ENCODE data around the gene ITIH3.

DNA sequence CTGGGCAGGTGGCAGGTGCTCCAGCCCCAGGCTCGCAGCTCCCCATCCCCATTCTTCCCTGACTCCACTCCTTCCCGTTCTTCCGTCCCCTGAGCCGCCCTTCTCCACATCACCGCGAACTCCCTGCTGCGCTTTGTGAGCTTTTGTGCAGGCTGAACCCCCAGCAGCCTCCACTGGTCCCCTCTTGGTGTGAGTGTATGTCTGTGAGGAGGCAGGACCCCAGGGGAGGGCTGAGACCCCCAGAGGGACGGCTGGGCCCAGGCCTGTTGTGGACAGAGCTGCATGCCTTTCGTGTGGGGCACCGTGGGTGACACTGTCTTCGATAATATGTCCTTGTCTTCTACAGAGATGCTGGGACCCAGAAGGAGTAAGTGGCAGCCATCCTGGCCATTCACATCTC lies 7.3 kb upstream of the ITIH3 start:
- TF ChIP-seq SP1 (CRISPR knock-in tag; conservative IDR thresholded peaks at IDR 0.05), result no peak
- no peak for TF ChIP-seq CREM (CRISPR knock-in tag; IDR thresholded peaks at IDR 0.05)
- TF ChIP-seq, protein P1, sequence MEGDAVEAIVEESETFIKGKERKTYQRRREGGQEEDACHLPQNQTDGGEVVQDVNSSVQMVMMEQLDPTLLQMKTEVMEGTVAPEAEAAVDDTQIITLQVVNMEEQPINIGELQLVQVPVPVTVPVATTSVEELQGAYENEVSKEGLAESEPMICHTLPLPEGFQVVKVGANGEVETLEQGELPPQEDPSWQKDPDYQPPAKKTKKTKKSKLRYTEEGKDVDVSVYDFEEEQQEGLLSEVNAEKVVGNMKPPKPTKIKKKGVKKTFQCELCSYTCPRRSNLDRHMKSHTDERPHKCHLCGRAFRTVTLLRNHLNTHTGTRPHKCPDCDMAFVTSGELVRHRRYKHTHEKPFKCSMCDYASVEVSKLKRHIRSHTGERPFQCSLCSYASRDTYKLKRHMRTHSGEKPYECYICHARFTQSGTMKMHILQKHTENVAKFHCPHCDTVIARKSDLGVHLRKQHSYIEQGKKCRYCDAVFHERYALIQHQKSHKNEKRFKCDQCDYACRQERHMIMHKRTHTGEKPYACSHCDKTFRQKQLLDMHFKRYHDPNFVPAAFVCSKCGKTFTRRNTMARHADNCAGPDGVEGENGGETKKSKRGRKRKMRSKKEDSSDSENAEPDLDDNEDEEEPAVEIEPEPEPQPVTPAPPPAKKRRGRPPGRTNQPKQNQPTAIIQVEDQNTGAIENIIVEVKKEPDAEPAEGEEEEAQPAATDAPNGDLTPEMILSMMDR (IDR thresholded peaks at IDR 0.05), result no peak
- no peak for TF ChIP-seq CREB1 (CRISPR knock-in tag; IDR thresholded peaks at IDR 0.05)
- no peak for TF ChIP-seq ESRRA (CRISPR knock-in tag; IDR thresholded peaks at IDR 0.05; ENCODE audit: borderline replicate concordance)
- TF ChIP-seq ELF4 (CRISPR knock-in tag; IDR thresholded peaks at IDR 0.05; ENCODE audit: low read depth), result no peak
- no peak for TF ChIP-seq TP53 (CRISPR knock-in tag; IDR thresholded peaks at IDR 0.05)
- TF ChIP-seq, protein P2, sequence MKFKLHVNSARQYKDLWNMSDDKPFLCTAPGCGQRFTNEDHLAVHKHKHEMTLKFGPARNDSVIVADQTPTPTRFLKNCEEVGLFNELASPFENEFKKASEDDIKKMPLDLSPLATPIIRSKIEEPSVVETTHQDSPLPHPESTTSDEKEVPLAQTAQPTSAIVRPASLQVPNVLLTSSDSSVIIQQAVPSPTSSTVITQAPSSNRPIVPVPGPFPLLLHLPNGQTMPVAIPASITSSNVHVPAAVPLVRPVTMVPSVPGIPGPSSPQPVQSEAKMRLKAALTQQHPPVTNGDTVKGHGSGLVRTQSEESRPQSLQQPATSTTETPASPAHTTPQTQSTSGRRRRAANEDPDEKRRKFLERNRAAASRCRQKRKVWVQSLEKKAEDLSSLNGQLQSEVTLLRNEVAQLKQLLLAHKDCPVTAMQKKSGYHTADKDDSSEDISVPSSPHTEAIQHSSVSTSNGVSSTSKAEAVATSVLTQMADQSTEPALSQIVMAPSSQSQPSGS (CRISPR knock-in tag; IDR thresholded peaks at IDR 0.05; ENCODE audit: borderline replicate concordance, low read depth), result no peak
- TF ChIP-seq, protein P3, sequence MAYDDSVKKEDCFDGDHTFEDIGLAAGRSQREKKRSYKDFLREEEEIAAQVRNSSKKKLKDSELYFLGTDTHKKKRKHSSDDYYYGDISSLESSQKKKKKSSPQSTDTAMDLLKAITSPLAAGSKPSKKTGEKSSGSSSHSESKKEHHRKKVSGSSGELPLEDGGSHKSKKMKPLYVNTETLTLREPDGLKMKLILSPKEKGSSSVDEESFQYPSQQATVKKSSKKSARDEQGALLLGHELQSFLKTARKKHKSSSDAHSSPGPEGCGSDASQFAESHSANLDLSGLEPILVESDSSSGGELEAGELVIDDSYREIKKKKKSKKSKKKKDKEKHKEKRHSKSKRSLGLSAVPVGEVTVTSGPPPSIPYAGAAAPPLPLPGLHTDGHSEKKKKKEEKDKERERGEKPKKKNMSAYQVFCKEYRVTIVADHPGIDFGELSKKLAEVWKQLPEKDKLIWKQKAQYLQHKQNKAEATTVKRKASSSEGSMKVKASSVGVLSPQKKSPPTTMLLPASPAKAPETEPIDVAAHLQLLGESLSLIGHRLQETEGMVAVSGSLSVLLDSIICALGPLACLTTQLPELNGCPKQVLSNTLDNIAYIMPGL (CRISPR knock-in tag; IDR thresholded peaks at IDR 0.05), result no peak
- no peak for TF ChIP-seq TCF7 (CRISPR knock-in tag; IDR thresholded peaks at IDR 0.05; ENCODE audit: low read depth)
- TF ChIP-seq, protein P4, sequence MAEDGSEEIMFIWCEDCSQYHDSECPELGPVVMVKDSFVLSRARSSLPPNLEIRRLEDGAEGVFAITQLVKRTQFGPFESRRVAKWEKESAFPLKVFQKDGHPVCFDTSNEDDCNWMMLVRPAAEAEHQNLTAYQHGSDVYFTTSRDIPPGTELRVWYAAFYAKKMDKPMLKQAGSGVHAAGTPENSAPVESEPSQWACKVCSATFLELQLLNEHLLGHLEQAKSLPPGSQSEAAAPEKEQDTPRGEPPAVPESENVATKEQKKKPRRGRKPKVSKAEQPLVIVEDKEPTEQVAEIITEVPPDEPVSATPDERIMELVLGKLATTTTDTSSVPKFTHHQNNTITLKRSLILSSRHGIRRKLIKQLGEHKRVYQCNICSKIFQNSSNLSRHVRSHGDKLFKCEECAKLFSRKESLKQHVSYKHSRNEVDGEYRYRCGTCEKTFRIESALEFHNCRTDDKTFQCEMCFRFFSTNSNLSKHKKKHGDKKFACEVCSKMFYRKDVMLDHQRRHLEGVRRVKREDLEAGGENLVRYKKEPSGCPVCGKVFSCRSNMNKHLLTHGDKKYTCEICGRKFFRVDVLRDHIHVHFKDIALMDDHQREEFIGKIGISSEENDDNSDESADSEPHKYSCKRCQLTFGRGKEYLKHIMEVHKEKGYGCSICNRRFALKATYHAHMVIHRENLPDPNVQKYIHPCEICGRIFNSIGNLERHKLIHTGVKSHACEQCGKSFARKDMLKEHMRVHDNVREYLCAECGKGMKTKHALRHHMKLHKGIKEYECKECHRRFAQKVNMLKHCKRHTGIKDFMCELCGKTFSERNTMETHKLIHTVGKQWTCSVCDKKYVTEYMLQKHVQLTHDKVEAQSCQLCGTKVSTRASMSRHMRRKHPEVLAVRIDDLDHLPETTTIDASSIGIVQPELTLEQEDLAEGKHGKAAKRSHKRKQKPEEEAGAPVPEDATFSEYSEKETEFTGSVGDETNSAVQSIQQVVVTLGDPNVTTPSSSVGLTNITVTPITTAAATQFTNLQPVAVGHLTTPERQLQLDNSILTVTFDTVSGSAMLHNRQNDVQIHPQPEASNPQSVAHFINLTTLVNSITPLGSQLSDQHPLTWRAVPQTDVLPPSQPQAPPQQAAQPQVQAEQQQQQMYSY (CRISPR knock-in tag; IDR thresholded peaks at IDR 0.05), result no peak

All from WTC11 (cell line).